HPDE6-E6E7 (cell line): Measurements from ENCODE around the gene PTPRS.
"Not testable (repeated sequence)": the region's sequence is repeated elsewhere in the genome, so short reads cannot be mapped to it uniquely, and the experiment has no call there.

Experiments
- DNase-seq: peaks from one replicate; pipeline ENCODE4 v3.0.0; 2011; ENCODE audit warnings: missing footprints; ENCODE audit errors: extremely low spot score

The PTPRS gene

DNA sequence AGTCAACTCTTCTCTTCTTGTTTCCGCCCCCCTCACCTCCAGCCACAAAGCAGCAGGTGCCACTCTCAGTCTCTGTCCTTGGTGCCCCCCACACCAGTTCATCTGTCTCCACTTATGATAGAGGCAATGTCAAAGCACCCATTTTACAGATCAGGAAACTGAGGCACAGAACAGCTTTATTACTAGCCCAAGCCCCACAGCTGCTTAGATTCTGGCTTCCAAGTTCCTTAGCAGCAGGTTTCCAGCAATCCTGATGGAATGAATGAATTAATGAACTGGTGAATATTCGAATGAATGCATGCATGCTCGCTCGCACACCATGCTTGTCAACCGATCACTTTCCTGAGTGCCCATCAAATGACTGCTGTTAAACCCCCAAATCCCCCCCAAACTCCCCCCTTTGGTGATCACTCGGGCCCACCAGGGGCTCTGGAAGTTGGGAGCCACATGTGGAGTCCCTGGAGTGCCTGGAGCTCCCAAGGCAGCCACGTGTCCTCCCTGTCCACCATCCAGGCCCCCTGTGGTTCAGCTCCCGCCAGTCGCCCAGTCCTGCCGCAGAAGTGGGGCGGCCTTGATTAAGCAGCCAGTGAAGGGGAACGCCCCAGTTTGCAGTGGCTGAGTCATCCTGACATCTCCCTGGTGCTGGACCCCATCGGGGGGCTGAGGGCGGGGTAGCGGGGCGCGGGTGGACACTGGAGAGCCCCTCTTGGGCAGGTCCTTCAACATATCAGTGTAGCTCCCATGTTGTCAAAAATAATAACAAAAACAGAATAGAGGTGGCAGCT, 6.8 kb downstream of the PTPRS start:
- DNase-seq = no peak

DNA sequence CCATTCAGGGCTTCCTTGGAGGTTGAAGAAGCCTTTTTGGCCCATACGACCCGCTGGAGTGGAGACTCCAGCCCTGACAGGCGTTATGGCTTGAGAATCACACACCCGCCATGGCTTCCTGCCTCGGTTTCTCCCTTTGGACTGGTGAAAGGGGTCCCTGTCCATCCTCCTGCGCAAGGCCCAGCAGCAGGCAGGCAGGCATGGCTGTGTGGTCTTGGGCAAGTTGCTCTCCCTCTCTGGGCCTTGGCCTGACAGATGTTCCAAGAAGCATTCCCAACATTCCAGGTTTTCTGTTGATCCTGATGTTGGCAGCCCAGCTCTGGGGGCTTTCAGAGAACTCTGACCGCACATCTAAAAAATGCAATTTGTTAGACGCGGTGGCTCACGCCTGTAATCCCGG, 8.1 kb downstream of the PTPRS start:
- no peak for DNase-seq

DNA sequence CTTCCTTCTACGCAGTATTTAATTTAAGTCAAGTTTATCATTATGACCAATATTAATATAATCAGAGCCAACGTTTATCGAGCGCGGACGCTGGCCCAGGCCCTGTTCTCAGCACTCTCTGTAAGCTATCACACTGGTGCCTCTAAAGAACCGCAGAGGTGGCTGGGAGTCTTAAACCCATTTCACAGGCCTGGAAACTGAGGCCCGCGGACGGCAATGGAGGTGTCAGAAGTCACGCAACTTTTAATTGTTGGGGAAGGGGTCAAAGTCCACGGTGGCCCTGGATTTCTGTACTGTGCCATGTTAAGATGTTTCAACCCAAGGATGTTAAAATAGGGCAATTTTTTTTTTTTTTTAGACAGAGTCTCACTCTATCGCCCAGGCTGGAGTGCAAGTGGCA, 8.8 kb downstream of the PTPRS start:
- no peak for DNase-seq

DNA sequence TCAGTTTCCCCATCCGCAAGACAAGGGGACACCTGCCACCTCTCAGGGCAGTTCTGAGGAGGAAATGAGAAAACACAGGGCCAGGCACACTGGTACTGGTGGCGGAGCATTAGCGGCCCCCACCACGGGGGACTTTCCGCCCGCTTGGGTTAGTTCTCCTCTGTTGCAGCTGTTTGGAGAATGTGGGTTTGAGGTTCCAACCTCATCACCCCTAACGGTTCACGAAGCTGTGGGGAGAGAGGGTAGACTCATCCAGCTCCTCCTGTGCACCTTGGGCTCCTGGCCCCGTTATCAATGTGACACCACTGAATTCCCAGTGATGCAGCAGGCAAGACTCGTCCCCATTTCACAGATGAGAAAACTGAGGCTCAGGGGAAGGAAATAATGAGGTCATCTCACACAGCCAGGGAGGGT, 10.3 kb downstream of the PTPRS start:
- no peak for DNase-seq

DNA sequence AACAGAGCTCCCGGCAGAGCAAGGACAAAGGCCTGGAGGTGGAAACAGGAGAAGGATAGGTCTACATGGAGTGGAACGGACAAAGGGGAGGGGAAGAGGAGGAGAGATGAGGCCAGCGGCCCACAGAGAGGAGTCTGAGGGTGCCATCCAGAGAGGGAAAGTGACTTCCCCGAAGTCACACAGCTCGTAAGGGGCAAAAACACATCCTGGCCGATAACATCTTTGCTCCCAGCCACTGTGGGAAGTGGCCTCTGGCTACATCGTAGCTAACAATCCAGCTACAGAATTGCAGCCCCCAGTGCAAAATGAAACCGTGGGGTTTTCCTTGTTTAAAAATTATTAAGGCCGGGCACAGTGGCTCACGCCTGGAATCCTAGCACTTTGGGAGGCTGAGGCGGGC, 11.5 kb downstream of the PTPRS start:
- DNase-seq = no peak

DNA sequence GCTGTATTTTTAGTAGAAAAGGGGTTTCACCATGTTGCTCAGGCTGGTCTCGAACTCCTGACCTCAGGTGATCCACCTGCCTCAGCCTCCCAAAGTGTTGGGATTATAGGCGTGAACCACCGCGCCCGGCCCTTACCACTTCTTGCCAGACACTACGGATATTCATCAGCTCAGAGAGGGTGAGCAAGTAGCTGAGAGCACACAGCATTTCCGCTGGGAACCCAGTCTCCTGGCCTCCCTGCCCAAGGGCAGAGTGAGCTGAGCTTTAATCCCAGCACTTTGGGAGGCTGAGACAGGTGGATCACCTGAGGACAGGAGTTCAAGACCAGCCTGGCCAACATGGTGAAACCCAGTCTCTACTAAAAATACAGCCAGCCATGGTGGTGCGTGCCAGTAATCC, 12.2 kb downstream of the PTPRS start:
- DNase-seq = not testable (repeated sequence)

DNA sequence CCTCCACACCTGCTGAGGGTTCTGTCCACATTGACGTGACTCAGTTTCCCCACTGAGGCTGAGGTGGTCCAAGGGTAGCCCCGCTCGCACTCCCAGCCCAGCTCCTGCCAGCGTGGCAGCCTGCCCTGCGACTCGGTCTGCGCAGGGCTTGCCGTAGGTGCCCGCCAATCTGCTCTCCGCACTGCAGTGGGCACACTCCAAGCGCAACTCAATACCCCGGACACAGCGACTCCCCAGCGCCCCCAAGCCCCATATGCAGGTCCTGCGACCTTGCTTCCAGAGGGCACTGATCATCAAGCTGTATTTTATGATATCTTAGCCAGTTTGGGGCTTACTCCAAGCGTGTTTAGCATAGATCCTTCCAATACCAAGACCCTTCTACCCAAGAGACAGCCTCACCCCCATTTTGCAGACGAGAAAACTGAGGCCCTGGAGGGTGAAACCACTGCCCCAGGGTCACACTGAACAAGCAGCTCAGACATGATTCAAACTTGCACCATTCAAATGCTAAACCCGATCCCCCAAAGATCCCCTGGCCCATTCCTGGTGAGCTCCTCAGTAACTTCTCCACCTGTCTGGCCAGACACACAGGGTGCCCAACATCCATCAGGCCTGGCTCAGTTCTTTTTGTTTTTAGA, 13.5 kb downstream of the PTPRS start:
- no peak for DNase-seq

DNA sequence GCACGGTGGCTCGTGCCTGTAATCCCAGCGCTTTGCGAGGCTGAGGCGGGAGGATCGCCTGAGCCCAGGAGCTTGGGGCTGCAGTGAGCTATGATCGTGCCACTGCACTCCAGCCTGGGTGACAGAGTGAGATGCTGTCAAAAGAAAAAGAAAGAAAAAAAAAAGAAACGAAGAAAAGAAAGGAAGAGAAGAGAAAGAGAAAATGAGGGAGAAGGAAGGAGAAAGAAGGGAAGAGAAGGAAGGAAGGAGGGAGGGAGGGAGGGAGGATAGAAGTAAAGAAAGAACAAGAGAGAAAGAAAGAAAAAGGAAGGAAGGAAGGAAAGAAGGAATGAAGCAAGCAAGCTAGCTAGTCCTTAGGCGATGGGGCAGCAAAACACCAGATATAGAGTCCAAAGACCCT, 14.1 kb downstream of the PTPRS start:
- DNase-seq = no peak

DNA sequence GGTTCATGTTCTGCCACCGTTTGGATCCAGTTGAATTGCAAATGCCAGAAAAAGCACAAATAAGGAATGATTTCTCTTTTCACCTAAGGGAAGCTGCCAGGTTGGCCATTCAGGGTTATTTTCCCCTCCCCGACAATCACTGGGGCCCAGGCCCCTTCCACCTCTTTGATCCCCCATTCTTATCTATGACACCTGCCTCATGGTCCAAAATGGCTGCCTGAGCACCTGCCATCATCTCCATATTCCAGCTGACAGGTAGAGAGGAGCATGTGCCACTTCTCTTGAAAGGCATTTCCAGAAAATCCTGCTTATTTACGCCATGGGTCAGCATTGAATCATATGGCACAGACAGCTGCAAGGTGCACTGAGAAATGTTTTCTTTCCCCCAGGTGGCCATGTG, 15.7 kb downstream of the PTPRS start:
- no peak for DNase-seq

DNA sequence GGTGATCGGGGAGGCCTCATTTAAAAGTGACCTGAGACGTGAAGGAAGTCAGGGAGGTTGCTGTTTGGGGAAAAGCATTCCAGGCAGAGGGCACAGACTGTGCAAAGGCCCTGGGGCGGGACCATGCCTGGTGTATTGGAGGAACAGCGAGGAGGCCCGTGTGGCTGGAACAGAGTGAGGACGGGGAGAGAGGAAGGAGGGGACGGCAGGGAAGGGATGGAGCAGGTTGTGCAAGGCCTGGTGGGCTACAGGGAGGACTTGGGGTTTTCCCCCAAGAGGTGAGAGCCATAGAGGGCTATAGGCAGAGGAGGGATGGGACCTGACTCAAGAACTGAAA, 17.2 kb downstream of the PTPRS start:
- no peak for DNase-seq

DNA sequence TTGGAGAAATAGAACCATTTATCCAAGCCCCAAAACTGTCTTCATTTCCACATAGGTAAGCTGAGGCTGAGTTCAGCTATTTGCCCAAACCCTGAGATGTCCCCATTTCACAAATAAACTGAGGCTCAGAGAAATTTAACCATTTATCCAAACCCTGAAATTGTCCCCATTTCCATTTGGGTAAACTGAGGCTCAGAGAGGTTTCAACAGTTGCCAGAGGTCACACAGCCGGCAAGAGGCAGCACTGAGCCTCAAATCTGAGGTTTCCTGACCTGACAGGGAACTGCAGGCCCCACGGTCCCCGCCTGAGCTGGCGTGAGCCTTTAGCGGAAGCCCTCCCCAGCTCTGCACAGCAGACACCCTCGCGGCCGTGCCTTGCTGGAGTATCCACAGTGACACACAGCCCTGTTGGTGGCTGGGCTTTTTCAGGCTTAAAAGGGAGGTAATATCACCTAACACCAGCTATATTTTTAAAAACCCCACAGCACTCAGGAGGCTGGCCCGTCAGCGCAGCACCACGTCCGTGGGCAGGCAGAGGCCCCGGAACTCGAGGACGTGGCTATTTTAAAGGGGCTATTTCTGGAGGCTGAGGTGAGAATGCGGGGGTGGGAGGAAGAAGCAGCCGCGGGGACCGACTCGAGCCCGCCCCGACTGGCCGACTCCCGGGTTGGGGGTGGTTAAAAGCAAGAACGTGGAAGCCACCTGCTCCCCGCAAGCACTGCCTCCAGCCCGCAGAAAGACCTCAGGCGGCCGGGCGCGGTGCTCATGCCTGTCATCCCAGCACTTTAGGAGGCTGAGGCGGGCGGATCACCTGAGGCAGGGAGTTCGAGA, 18.5 kb downstream of the PTPRS start:
- DNase-seq = no peak

DNA sequence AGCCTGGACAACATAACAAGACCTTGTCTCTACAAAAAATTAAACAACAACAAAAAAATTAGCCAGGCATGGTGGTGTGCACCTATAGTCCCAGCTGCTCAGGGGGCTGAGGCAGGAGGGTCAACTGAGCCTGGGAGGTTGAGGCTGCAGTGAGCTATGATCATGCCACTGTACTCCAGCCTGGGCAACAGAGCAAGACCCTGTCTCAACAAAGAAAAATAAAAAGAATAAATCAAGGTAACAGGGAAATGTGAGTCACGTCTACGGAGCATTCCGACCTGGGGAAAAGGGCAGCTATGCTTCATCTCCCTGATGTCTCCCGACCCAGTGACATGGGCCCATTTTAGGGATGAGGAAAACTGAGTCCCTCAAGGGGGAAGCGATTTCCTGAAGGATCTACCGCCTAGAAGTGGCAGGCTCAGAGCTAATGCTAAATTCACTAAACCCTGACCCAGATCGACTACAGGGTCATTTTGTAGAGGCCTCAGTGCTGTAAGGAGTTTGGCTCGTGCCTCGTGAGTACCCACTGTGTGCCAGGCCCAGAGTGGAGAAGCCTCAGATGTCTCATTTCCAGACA, 19.5 kb downstream of the PTPRS start:
- DNase-seq = no peak

DNA sequence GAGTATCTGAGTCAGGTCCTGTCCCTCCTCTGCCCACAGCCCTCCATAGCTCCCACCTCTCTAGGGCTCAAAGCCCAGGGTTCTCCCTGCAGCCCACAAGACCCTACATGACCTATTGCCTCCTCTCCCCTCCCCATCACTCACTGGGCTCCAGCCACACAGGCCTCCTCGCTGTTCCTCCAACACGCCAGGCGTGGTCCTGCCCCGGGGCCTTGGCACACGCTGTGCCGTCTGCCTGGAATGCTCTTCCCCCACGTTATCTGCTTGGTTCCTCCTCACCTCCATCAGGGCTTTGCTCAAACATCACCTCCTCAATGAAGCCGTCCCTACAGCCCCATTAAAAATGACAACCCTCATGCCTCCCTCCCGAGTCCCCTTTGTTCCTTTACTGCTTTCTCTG, 21.1 kb downstream of the PTPRS start:
- no peak for DNase-seq

DNA sequence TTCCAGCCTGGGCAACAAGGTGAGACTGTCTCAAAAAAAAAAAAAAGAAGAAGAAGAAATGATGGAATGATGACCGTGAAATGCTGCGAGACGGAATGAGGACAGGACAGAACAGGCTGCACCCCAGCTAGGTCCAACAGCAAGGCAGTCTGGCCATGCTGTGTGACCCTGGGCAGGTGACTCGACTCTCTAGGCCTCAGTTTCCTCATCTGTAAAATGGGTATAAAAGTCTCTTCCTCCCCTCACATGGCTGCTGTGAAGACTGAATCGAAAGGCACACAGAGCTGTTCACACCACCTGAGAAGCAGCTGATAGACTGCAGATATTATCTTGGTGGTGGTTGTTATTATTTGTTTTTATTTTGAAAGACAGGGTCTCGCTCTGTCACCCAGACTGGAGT, 22.3 kb downstream of the PTPRS start:
- no peak for DNase-seq

DNA sequence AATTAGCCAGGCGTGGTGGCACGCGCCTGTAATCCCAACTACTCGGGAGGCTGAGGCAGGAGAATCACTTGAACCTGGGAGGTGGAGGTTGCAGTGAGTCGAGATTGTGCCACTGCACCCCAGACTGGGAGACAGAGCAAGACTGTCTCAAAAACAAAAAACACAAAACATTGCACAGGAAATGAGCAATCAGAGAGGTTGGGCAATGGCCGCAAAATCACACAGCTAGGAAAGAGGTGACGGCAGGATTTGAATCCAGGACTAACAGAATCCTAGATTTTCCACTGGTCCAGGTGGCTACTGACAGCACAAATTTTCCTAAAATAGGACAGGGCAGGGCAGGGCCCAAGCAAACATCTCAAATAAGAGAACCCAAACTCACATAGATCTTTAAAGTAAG, 23.3 kb downstream of the PTPRS start:
- DNase-seq = no peak

DNA sequence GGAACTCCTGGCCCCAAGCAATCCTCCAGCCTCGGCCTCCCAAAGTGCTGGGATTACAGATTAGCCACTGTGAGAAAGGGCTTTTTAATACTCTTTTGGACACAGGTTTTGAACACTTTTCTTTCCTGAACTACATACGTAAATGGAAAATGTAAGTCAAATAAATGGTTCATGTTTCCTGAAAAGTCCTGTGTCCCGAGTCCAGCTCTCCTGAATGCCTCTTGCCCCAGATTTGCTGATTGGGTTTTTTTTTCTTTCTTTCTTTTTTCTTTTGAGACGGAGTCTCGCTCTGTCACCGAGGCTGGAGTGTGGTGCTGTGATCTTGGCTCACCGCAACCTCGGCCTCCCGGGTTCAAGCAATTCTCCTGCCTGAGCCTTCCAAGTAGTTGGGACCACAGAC, 24.5 kb downstream of the PTPRS start:
- DNase-seq = no peak

DNA sequence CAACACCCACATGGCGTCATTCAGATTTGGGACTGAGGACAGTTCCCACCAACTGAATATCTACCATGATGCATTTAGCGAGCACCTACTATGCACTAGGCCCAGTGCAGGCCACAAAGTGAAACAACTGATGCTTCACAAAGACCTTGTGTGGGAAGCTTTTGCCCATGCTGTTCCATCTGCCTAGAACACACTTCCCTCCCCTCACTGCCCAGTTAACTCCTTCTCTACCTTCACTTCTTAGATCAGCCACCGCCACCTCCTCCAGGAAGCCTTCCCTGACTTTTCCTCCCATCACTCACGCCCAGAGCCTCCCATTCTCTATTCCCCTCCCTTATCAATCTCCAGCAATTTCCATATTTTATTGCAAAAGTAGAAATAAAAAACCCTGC, 25.7 kb downstream of the PTPRS start:
- DNase-seq = no peak

DNA sequence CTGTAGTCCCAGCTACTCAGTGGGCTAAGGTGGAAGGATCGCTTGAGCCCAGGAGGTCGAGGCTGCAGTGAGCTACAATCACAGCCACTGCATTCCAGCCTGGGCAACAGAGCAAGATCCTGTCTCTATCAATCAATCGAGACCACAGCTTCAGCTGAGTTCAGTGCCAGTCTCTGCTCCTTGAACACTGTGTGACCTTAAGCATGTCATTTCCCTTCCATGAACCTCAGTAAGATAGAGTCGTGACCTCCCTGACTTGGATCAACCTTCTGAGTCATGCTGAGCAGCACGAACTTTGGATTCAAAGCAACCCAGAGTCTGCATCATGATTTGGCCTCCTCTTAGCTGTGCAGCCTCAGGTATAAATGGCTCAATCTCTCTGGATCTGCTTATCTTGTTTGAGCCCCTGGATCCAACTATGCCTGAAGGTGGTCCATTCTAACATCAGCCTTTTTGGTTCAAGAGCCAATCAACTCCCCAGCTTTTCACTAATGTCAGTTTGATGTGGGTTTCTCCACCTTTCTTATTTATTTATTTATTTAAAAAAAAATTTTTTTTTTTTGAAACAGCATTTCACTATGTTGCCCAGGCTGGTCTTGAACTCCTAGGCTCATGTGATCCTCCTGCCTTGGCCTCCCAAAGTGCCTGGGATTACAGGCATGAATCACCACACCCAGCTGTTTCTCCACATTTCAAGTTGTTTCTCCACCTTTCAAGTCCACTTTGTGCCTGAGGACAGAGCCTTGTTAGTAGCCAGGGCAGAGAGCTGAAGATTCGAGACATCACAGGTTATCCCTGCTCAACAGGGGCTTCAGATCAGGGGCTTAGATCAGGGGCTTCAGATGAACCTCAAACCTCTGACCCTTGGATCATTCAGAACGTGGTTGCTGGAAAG, 26.4 kb downstream of the PTPRS start:
- no peak for DNase-seq

DNA sequence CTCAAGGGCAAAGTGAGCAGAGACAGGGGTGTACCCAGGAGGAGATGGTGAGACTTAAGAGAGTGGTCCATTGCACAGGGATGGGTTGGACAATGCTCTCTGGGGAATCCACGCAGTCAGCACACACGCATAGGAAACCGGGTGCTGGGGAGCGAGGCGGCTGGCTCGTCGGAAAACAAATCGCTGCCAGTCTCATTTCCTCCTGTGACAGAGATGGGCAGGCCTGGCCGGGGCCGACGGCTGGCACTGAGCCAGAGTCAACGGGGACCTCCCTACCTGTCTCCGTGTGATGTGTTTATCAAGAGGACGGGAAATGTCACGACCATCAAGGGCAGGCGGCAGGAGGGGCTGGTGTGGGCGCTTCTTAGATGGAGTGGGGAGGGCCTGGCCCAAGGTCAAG, 27.3 kb downstream of the PTPRS start:
- no peak for DNase-seq

DNA sequence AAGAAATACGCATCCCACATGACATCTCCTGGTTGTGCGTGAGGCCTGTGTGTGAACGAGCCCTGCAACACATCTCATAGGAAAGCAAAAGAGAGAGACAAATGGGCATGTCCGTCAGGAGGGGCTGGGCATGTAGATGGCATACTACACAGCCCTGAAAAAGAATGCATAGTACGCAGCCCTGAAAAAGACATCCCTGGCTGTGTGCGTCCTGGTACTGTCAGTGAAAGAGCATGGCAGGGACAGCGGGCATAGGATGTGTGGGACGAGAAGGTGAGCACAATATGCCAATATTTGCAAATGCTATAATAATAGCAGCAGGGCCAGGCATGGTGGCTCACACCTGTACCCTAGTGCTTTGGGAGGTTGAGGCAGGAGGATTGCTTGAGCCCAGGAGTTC, 28.6 kb downstream of the PTPRS start:
- DNase-seq = no peak

DNA sequence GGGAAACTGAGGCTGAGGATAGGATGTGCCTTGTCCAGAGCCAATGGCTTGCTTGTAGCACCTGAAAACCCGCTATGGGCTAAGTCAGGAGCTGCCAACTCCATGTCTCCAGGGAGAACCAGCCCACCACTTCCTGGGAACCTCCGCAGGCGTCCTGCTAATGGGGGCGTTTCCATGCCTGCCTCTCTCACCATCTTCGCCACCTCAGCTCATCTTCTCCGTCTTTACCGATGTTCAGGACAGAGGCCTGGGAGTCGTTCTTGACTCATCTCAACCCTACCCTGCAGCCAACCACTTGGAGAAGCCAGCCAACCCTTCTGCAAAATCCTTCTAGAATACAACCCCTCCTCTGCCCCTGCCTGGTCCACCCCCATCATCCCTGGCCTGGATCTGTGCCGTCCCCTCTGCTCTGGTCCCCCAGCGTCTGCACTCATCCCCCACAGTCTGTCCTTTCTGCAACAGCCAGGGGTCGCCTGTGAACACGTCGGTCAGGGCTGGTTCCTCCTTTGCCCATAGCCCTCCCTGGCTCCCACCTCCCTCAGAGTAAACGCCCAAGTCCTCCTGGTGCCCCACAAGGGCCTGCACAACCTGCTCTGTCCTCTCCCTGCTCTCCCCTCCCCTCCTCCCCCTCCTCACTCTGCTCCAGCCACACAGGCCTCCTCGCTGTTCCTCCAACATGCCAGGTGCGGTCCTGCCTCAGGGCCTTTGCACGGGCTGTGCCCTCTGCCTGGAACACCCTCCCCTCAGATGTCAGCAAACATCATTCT, 31.0 kb downstream of the PTPRS start:
- DNase-seq = no peak
